ENCODE data around the gene MTA2.
"Not testable (repeated sequence)": the region's sequence is repeated elsewhere in the genome, so short reads cannot be mapped to it uniquely, and the experiment has no call there.

DNA sequence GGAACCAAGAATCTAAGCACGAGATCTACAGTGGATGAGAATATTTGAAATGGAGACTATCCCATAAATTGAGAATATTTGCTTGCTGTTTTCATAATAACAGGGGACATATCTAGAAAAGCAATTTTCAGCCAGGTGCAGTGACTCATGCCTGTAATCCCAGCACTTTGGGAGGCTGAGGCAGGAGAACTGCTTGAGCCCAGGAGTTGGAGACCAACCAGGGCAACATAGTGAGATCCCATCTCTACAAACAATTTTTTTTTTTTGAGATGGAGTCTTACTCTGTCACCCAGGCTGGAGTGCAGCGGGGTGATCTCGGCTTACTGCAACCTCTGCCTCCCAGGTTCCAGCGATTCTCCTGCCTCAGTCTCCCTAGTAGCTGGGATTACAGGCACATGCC lies 19.9 kb downstream of the MTA2 start:
- TF ChIP-seq, protein P1, sequence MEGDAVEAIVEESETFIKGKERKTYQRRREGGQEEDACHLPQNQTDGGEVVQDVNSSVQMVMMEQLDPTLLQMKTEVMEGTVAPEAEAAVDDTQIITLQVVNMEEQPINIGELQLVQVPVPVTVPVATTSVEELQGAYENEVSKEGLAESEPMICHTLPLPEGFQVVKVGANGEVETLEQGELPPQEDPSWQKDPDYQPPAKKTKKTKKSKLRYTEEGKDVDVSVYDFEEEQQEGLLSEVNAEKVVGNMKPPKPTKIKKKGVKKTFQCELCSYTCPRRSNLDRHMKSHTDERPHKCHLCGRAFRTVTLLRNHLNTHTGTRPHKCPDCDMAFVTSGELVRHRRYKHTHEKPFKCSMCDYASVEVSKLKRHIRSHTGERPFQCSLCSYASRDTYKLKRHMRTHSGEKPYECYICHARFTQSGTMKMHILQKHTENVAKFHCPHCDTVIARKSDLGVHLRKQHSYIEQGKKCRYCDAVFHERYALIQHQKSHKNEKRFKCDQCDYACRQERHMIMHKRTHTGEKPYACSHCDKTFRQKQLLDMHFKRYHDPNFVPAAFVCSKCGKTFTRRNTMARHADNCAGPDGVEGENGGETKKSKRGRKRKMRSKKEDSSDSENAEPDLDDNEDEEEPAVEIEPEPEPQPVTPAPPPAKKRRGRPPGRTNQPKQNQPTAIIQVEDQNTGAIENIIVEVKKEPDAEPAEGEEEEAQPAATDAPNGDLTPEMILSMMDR (IDR thresholded peaks at IDR 0.05): not testable (repeated sequence)
- not testable (repeated sequence) for TF ChIP-seq POLR2A, POLR2AphosphoS5 (IDR thresholded peaks at IDR 0.05)
